ENCODE results near the gene SLC4A7.
"Not testable (repeated sequence)": the region's sequence is repeated elsewhere in the genome, so short reads cannot be mapped to it uniquely, and the experiment has no call there.

SLC4A7 gene

DNA sequence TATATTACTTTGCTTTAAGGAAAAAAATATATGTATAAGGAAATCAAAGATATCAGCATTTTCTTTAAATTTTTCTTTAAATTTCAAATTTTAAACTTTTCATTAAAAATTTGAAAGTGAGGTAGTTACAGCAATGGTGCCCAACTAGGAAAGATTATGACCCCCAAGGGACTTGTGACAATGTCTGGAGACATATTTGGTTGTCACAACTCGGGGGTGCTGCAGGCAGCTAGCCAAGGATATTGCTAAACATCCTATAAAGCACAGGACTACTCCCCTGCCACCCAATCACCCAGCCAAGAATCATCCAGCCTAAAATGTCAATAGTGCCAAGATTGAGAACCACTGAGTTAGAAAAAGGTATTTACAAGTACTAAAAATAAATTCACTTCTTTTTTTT is 57.3 kb downstream of the SLC4A7 start:
- no peak for DNase-seq

DNA sequence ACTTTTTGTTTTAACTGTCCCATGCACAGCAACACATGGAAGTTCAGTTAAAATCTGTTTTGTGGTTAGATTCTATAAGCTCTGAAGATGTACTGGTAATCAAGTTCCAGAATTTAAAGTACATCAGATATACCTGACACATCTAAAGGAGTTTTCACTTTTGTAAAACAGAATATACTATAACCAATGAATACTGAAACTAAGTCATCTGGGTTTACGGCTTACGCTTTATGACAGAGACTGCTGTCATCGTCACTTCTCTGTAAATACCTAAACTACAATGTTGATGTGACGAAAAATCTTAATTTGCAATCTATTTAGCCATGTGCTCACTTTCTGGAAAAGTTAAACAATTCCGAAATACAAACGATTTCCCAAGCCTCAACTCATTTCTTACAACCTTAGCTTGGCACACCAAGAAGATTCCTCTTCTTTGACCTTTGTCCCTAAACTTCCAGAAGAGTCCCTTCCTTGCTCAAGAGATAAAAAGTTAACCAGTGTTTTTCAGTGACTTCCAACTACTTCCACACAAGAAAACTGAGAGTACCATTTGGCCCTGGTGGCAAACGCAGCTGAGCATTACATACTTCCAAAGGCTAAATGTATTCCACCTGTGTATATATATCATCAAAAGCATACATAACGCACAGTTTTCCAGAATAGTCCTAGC is 58.2 kb downstream of the SLC4A7 start:
- DNase-seq, result no peak

DNA sequence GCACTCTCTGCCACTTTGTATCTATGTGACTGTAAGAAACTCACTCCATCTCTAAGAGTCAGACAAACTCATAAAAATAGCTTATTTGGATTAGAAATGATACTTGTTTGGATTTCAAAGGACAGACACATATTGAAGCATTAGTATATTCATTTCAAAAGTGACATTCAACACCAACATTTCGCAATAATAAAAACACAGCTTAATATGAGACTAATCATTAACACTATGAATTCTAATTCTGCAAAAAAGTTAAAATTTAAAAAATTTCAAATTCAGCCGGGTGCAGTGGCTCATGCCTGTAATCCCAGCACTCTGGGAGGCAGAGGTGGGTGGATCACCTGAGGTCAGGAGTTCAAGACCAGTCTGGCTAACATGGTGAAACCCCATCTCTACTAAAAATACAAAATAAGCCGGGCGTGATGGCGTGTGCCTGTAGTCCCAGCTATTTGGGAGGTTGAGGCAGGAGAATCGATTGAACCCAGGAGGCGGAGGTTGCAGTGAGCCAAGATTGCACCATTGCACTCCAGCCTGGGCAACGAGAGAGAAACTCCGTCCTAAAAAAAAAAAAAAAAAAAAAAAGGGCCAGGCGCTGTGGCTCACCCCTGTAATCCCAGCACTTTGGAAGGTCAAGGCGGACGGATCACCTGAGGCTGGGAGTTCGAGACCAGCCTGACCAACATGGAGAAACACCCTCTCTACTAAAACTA is 59.2 kb downstream of the SLC4A7 start:
- DNase-seq, result not testable (repeated sequence)

DNA sequence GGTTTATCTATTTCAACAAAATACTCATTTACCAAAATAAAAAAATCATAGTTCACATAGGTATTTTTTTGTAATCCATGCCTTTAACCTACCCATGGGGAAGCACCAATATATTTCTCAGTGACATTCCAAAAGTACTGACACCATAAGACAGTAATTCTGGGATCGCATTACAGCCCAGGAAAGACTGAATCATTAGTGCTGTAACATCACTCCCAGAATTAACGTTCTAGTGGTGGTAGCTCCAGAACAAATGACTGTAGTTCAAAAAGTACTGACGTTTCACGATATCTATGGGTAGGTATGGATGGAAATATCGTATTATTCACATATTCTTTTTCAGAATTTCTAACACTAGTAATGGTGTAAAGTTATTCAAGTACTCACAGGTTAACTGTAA is 60.7 kb downstream of the SLC4A7 start:
- no peak for DNase-seq

DNA sequence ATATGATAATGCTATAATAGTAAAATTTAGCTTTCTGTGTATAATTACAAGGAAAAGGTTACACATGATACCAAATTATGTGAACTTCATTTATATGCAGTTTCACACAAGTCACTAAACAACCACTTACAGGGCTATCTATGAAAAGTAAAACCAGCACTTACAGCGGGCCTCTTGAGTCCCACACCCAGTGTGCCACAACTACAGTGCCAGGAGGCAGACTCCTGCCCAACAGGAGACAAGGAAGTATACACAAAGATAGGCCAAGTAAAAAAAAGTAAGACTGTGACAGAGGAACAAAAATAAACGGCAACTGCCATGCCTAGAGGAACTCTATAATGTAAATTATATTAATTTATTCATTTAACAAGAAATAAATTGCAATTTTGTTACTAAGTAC is 61.6 kb downstream of the SLC4A7 start:
- DNase-seq, result no peak

DNA sequence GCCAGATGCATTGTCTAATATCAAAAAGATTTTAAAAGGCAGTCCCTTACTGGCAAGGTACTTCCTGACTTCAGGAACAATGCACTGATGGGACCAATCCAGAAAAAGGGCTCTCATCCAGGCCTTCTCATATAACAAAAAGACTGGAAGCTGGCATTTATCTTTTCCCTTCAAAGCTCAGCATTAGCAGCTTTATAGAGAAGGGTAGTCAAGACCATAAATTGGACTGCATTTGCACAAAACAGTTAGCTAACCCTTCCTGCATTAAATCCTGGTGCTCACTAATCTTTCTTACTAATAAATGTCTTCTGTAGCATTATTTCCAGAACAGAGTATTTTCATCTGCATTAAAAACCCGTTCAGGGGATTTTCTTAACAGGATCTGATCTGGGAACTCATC is 69.0 kb downstream of the SLC4A7 start:
- no peak for DNase-seq

DNA sequence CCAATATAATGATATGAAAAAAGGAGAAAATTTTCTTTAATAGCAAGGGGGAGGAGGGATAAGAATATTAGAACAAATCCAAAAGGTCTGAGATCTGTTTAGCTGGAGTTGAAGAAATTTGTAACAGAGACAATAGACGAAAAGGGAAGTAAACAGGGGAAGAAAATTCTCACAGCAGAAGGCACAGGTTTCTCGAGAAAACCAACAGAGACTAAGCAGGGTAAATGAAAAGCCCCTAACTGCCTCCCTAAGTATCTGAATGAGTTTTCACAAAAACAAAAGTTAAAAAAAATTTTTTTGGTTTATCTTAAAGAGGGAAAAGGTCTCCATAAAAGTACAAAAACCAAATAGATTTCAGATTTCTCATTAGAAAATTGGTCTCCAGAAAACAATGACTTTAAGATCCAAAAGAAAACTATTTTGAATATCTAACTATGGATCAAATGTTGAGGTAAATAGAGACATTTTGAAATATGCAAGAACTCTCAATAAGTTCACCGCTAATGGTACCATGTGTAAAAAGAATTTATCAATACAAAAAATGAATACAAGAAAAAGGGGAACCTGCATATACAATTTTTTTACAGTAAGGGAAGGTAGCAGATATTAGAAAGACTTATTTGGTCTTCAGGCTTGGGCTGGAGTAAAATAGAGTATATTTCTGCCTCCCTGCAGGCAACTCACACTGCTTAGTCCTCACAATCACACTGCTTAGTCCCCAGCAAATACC is 91.1 kb downstream of the SLC4A7 start:
- no peak for DNase-seq

DNA sequence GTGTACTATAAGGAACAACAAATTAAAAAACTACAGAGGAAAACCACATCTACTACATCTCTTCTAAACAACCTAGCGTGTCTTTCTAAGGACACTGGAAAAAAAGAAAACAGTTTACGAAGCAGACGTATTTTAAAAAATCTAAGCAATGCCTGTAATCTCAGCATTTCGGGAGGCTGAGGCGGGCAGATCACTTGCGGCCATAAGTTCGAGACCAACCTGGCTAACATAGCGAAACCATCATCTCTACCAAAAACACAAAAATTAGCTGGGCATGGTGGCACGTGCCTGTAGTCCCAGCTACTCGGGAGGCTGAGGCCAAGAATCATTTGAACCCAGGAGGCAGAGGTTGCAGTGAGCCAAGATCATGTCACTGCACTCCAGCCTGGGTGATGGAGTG is 91.8 kb downstream of the SLC4A7 start:
- not testable (repeated sequence) for DNase-seq

DNA sequence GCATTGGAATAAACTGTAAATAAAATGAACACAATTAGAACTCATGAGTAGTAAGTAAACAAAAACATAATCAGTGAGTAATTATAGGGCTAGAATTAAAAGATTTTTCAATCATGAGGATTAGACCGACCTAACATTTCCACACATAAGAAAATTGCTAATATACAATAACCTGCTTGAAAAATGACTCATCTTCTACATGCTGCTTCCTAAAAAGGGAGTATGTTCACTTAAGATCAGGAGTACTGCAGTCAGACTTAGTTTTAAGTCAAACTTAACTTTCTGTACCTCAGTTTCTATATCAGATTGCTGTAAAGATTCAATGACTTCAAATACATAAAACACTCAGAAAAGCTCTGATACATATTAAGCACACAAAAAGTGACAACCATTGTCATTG is 92.4 kb downstream of the SLC4A7 start:
- DNase-seq, result no peak

DNA sequence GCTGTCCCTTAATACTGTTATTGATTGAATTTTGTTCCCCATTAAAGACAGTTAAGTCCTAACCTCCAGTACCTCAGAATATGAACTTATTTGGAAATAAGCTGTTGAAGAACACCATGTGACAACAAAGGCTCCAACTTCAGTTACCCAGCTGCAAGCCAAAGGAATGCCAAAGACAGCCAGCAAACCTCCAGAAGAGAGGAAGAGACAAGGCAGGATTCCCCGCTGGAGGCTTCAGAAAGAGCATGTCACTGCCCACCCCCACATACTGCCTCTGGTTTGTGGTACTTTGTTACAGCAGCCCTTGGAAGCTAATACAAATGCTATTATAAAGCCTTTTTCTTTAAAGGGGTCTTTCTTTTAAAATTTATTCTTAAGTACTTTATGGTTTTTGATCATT is 96.6 kb downstream of the SLC4A7 start:
- DNase-seq, result no peak

DNA sequence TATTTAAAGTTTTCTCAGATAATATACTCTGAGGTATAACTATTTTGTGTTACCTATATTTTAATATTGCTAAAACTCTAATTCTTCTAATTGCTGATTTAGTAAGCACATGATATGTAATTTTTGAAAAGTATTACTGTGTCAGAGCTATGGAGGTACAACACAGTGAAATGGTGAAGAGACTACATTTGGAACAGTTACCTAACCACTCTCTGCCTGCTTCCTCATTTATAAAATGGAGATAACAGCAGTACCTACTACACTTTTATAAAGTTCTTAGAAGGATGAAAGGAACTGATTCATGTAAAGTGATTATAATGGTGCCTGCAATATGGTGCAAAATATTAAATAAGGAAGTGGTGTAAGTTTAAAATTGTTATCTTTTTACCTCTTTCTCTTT is 98.7 kb downstream of the SLC4A7 start:
- no peak for DNase-seq

DNA sequence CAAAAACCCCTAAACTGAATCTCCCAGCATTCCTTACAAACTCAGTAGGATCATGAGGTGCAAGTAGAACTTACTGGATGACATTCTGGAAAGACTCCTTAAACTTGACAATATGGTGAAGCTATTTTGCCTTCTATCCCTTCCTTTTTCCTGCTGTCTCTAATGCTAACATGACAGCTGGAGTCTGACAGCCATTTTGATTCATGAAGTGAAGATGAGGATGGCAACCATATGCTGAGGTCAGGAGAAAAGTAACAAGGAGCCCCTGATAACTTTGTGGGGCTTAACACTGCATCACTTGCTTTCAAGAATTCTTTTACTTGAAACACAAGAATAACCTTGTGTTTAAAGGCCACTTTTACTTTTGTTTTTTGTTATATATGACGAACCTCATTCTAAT is 100.0 kb downstream of the SLC4A7 start:
- DNase-seq, result no peak

DNA sequence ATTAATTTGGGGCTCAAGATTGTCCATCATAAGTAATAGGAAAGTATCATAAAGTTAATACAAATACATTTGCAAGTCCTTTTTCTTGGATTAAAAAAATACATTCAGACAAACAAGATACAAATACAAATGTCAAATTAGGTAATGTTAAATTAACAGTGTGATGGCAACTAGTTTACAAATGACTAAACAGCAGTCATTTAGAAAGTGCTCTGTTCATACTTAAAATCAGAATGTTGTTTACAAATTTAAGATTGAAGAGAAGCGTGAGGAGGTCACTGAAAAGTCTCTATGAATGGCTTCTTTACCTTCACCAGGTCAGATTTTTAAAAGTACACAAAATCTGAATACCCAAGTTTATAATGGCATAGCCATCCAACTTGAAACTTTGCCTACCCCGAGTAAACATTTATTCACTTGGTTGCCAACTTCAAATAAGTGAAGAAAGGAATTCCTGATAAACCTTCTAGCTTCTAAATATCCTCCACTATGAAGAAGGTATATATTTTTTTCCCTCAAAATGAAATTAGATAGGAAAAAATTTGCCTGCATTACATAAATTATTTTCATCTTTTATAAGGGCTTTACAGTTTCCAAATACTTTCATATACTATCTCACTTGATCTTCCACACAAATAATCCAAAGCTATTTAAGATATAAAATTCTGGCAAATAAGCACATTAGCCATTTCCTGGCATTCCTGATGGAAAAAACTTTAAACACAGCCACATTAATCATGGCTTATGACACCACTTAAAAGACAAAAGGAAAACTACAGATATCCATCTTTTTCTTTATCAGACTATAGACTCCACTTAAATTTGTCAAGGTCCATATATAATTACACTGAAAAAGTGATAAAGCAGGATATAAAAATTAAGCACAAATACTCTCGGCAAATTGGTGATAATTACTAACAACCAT is 103.5 kb downstream of the SLC4A7 start:
- DNase-seq, result no peak

DNA sequence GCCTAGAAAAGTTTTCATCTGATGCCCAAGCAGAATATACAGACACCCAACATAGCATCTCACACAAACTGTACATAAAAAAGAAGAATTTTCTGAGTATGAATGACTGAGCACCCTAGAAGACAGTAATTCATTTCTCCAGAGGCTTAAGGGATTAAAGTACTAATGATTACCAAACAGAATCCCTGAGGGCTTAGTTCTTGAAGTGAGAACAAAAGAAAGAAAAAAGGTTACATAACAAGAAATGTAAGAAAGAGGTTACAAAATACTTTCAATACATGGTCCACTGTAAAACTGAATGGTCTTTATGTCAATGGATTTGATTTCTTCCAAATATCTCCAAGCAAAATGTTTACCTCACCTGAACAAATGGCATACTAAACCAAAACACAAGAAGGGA is 105.9 kb downstream of the SLC4A7 start:
- no peak for DNase-seq

DNA sequence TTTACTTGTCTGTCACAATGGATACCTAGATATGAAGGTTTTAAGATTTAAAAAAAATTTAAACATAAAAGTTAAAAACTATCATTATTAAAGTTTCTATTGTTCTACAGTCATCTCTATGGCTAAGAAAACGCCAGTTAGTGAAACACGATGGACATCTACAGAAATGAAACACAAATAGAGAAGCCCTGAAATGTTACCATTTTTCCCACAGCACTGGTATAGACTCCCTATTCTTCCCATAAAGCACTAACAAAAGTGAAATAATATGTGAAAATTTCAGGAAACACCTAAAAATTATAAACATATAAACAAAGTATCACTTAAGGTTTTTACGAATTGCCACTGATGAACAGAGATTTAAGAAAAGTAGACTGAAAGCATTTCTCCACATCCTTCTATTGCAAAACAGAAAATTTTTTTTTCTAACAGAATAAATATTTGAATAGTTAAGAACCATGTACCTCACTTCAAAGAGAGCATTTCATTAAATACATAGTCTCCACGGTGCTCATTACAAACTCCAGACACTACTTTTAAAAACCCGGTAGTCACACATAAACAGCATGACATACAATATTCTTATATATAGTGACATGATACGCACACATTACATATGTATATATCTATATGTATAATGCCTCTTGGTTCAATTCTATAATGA is 107.9 kb downstream of the SLC4A7 start:
- DNase-seq, result no peak

DNA sequence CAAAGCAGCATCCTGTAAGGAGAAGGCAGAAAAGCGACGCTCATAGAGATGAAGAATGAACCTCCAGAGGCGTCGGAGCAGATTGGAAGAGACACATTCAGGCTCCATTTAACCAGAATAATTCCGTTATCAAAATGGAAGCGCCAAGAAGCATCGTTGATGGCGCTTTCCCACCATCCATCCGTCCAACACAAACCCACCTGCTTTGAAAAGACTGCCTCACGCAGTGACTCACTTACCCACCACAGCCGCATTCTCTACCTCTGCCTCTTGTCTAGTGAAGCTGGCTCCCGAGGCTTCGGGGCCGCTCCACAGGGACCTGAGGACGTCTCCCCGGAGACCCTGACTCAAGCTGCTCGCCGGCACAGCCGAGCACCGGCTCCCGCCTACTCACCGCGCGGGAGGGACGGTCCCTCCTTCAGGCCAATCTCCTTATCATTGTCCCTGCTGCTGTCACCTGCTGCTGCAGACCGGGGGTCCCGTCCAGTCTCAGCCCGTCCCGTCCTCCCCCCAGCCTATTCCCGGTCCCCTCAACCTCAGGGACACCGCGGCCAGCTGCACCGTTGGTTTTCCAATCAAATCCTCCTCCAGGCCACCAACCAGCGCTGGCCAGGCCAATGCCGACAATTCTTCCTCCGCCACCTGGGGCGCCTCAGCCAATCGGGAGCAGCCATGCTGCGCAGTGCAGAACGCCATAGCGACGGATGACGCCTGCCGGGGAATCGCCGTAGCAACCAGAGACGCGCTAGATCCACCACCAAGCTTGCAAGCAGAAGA is 115.2 kb downstream of the SLC4A7 start, which contains the start of gene NEK10:
TSS of gene NEK10 (minus strand) at position 553 of the 777 bp plus-strand sequence. CDS start 16,501 bp downstream, outside the sequence.
- DNase-seq, result peak; percentile 88

DNA sequence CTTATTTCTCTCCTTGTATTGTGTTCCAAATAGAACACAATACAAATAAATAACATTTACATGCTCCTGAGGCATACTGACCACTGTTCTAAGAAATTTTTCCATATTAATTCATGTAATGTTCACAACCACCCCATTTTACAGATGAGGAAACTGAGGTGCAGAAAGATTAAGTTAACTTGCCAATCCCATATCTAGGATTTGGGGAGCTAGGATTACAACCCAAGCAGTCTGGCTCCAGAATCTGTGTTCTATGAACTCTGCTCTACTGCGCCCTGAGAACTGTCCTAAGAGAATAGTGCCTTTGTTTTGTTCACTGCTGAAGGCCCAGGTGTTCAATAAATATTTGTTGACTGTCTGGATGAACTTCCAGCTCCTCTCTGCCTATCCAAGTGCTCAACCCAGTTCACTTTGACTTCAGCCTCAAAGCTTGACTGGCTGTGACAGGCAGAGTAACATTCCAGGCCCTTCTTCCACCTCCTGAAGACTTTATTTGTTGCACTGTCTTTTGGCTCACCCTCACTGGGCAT is 118.1 kb downstream of the SLC4A7 start:
- DNase-seq, result no peak

DNA sequence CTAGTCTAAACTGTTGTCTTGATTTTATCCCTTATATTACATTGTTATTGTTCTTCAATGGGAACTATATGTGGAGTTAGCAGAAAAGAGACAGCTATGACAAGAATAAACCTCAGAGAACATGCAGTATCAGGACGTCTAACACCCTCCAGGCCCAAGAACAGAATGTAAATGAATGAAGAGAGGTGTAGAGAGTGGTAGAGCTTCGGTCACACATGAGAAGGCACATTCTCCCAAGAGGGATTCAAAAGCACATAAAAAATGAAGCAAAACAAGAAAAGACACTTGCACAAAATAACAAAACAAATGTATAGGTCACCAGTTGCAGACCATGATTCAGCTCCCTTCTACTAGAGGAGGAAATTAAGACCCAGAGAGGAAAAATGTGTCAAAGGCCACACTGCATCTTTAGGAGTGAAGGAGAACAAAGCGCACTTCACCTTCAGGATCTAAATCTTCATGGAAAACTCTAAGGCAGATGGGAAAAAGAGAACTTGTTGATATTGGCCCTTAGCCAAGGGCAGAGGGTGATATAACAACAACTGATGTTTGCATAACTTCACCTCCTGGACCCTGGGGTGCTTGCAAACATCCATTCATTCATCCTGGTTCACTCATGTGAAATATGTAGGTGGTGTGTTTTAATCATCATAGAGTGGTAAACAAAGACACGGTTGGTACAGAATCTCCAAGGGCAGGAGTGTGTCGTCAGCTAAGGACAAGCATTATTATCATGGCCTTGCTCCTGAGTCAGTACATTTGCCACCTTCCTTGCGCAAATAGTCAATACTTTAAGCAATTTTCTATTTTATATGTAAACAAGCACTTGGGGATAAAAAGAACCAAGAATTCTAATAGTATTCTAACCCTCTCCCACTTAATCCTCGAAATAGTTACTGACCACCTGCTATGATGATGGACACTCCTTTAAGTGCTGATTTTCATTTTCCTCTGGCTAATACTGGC is 123.8 kb downstream of the SLC4A7 start:
- peak; percentile 82 for DNase-seq

DNA sequence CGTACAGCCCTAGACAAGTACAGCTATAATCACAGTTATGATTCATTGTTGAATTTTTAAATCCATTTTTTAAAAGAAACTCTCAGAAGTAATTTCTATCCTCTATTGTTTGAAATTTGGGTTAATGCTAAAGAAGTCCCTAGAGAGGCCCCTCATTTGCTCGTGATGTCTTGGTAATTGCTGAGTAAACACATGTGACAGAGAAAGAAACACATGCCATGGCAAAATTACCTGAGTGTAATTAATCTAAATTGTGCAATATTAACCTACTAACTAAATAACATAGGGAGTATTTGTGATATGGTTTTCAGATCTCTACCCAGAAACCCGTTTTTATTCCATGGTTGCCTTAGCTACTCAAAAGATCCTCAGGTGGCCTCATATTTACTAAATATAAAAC is 125.8 kb downstream of the SLC4A7 start:
- DNase-seq, result no peak

DNA sequence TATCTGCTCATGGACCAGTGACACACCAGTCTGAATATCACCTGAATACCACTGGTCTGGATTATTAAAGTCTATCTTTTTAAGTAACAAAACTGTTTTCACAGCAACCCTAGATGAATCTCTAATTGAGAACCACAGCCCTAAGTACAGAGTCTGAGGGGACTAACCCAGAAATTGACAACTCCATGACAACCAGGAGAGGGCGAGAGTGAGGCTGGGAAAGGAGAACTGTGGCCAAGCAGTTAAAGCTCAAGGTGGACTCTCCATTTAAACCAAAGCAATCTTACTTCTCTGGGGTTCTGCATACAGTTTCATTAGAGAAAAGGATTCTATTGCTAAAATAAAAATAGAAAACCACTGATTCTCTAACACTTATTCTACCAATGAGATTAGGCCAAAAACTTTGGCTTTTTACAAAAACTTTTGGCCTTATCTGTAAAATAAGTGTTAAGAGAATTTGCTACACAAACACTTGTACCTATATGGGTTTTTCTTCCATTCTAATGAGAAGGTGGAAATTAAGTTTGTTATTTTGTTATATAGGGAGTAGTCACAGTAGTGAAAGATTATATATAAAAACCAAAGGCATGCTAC is 126.4 kb downstream of the SLC4A7 start:
- peak; percentile 20 for DNase-seq
